Liver (tissue), 3 donors: ENCODE data around the gene TGFBR3.

Experiments
- CTCF ChIP-seq: fragments of 150-350 bp; IDR thresholded peaks from 2 replicates; pipeline ENCODE4 v1.5.1; 2017; ENCODE audit warnings: improper control_type of control experiment, low read depth, low read length; ENCODE audit not compliant: missing input control
- TAF1 ChIP-seq: conservative IDR thresholded peaks from 2 replicates; pipeline ENCODE4 v1.6.1; 2016; ENCODE audit warnings: antibody characterized with exemption, mild to moderate bottlenecking
- TF ChIP-seq, protein P1 (sequence below): IDR thresholded peaks from 2 replicates; pipeline ENCODE4 v1.6.1; 2016; ENCODE audit warnings: antibody characterized with exemption, mild to moderate bottlenecking
- donor health status: healthy.
- donor health status: healthy.

- TF ChIP-seq, protein P1, sequence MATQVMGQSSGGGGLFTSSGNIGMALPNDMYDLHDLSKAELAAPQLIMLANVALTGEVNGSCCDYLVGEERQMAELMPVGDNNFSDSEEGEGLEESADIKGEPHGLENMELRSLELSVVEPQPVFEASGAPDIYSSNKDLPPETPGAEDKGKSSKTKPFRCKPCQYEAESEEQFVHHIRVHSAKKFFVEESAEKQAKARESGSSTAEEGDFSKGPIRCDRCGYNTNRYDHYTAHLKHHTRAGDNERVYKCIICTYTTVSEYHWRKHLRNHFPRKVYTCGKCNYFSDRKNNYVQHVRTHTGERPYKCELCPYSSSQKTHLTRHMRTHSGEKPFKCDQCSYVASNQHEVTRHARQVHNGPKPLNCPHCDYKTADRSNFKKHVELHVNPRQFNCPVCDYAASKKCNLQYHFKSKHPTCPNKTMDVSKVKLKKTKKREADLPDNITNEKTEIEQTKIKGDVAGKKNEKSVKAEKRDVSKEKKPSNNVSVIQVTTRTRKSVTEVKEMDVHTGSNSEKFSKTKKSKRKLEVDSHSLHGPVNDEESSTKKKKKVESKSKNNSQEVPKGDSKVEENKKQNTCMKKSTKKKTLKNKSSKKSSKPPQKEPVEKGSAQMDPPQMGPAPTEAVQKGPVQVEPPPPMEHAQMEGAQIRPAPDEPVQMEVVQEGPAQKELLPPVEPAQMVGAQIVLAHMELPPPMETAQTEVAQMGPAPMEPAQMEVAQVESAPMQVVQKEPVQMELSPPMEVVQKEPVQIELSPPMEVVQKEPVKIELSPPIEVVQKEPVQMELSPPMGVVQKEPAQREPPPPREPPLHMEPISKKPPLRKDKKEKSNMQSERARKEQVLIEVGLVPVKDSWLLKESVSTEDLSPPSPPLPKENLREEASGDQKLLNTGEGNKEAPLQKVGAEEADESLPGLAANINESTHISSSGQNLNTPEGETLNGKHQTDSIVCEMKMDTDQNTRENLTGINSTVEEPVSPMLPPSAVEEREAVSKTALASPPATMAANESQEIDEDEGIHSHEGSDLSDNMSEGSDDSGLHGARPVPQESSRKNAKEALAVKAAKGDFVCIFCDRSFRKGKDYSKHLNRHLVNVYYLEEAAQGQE, result no peak
- no peak for TF ChIP-seq CTCF
- no peak for TF ChIP-seq TAF1
These were observed 235.2 kb downstream of the TGFBR3 start for GRCh38 chr1:91650764-91651163.
